HepG2 (cell line): ENCODE results near the gene ADSS1. TPM values are rescaled to one million over a fixed set of nuclear protein-coding genes. Genes with fewer than 3 reads are reported as not detected.

Experiments
- CENPT ChIP-seq: sonication (generic); formaldehyde crosslinking; IDR thresholded peaks from 2 replicates; pipeline ENCODE4 v1.8.0; 2022; ENCODE audit warnings: low read depth, mild to moderate bottlenecking, moderate library complexity, missing genetic modification reagents
- KDM6A ChIP-seq: IDR thresholded peaks from 2 replicates; pipeline ENCODE4 v1.6.1; 2016; ENCODE audit warnings: low read depth
- LRRFIP1 ChIP-seq: sonication (generic); formaldehyde crosslinking; conservative IDR thresholded peaks from 2 replicates; pipeline ENCODE4 v1.4.0; 2020; ENCODE audit warnings: missing genetic modification reagents
- MIER2 ChIP-seq: IDR thresholded peaks from 2 replicates; pipeline ENCODE4 v1.6.1; 2016; ENCODE audit warnings: missing biosample characterization, missing genetic modification reagents
- MXD4 ChIP-seq: IDR thresholded peaks from 2 replicates; pipeline ENCODE4 v1.6.1; 2016; ENCODE audit warnings: mild to moderate bottlenecking, missing biosample characterization, missing genetic modification reagents
- NONO ChIP-seq, 2 experiments: fragments of 450-650 bp in 1 of 2; sonication (generic) in 1 of 2; formaldehyde crosslinking in 1 of 2; IDR thresholded peaks in 1 of 2; conservative IDR thresholded peaks in 1 of 2; 2 replicates each; pipeline versions ENCODE4 v1.6.1 to v1.8.0; 2017 to 2022; ENCODE audit warnings: mild to moderate bottlenecking in 1 of 2, missing genetic modification reagents in 1 of 2, moderate library complexity in 1 of 2
- STAT6 ChIP-seq: sonication (generic); formaldehyde crosslinking; IDR thresholded peaks from 2 replicates; pipeline ENCODE4 v1.4.0; 2020; ENCODE audit warnings: missing genetic modification reagents, mild to moderate bottlenecking, borderline replicate concordance
- SUZ12 ChIP-seq: fragments of 150-350 bp; IDR thresholded peaks from 2 replicates; pipeline ENCODE4 v1.6.1; 2014; ENCODE audit warnings: low read depth, low read length
- THYN1 ChIP-seq: sonication (generic); formaldehyde crosslinking; IDR thresholded peaks from 2 replicates; pipeline ENCODE4 v1.8.1; 2023; ENCODE audit warnings: low read depth, mild to moderate bottlenecking, moderate library complexity, missing genetic modification reagents, borderline replicate concordance
- XRCC5 ChIP-seq: fragments of 200-400 bp; formaldehyde crosslinking; optimal IDR thresholded peaks from 2 replicates; pipeline ENCODE3; 2017; ENCODE audit warnings: mild to moderate bottlenecking, low read length
- ZMYM4 ChIP-seq: sonication (generic); formaldehyde crosslinking; IDR thresholded peaks from 2 replicates; pipeline ENCODE4 v1.8.1; 2023; ENCODE audit warnings: mild to moderate bottlenecking, missing genetic modification reagents
- ZNF451 ChIP-seq: sonication (generic); formaldehyde crosslinking; IDR thresholded peaks from 2 replicates; pipeline ENCODE4 v1.5.0; 2020; ENCODE audit warnings: mild to moderate bottlenecking, missing genetic modification reagents
- ZNF639 ChIP-seq: conservative IDR thresholded peaks from 2 replicates; pipeline ENCODE4 v1.6.1; 2018; ENCODE audit warnings: missing genetic modification reagents
- ZNF7 ChIP-seq: IDR thresholded peaks from 2 replicates; pipeline ENCODE4 v1.6.1; 2016; ENCODE audit warnings: missing biosample characterization, missing genetic modification reagents
- ZNF746 ChIP-seq: sonication (generic); formaldehyde crosslinking; IDR thresholded peaks from 2 replicates; pipeline ENCODE4 v1.8.0; 2022; ENCODE audit warnings: mild to moderate bottlenecking, missing genetic modification reagents
- ZNF773 ChIP-seq: sonication (generic); formaldehyde crosslinking; IDR thresholded peaks from 2 replicates; pipeline ENCODE4 v1.4.0; 2020; ENCODE audit warnings: missing genetic modification reagents, borderline replicate concordance
- ZNF776 ChIP-seq: sonication (generic); formaldehyde crosslinking; IDR thresholded peaks from 2 replicates; pipeline ENCODE4 v1.4.0; 2020; ENCODE audit warnings: mild to moderate bottlenecking, missing genetic modification reagents
- ZNF781 ChIP-seq: sonication (generic); formaldehyde crosslinking; IDR thresholded peaks from 2 replicates; pipeline ENCODE4 v1.5.1; 2020; ENCODE audit warnings: borderline replicate concordance, mild to moderate bottlenecking, missing genetic modification reagents; ENCODE audit errors: not compliant biosample characterization
- ZSCAN5A ChIP-seq: sonication (generic); formaldehyde crosslinking; IDR thresholded peaks from 2 replicates; pipeline ENCODE4 v1.8.0; 2022; ENCODE audit warnings: mild to moderate bottlenecking, missing genetic modification reagents, borderline replicate concordance
- polyA plus RNA-seq, 8 experiments: library from polyadenylated mRNA; depleted of rRNA in 3 of 8; stranded (reverse) in 7 of 8; unstranded in 1 of 8; fragments of >200 nt; fragmentation: Illumina TruSeq in 4 of 8; extraction: Trizol in 4 of 8; gene quantifications; 2 replicates each; pipeline versions ENCODE4 v1.2.1 to v1.2.3, GENCODE V29; 2011 to 2016; ENCODE audit warnings: low read depth in 4 of 8, missing spikeins in 1 of 8, mixed read lengths in 1 of 8; ENCODE audit not compliant: insufficient read depth in 1 of 8
- total RNA-seq, 5 experiments: library from RNA; depleted of rRNA; stranded (reverse); fragments of >200 nt; fragmentation: Illumina TruSeq; extraction: Trizol; gene quantifications; 2 replicates each; pipeline ENCODE4 v1.2.3, GENCODE V29; 2016; ENCODE audit warnings: low read depth in 1 of 5

Gene ADSS1
- total and polyA plus RNA-seq, 2 of the 13 experiments (the other 11 are each of a cell fraction or from before 2014, with no cell fraction given): 1.0 to 36.7 TPM

- TF ChIP-seq THYN1 (CRISPR knock-in tag): no peak
- TF ChIP-seq KDM6A (CRISPR knock-in tag): no peak
- no peak for TF ChIP-seq LRRFIP1 (CRISPR knock-in tag)
- no peak for TF ChIP-seq CENPT (CRISPR knock-in tag)
- TF ChIP-seq ZNF451 (CRISPR knock-in tag): 0 out of 2 replicates have a peak, but pooled peaks have one; percentile 37
- no peak for TF ChIP-seq ZNF7 (CRISPR knock-in tag)
- no peak for TF ChIP-seq NONO (IDR thresholded peaks at IDR 0.05)
- peak; percentile 28; the same call in 1 of the 2 replicates for TF ChIP-seq NONO (CRISPR knock-in tag; conservative IDR thresholded peaks at IDR 0.05)
- TF ChIP-seq ZNF746 (CRISPR knock-in tag): no peak; the same call in 1 of the 2 replicates
- peak; percentile 30; the same call in 1 of the 2 replicates for TF ChIP-seq ZSCAN5A
- no peak for TF ChIP-seq XRCC5
- TF ChIP-seq ZNF776 (CRISPR knock-in tag): no peak
- TF ChIP-seq MXD4 (CRISPR knock-in tag): peak; percentile 69; the same call in 1 of the 2 replicates
- 0 out of 2 replicates have a peak, but pooled peaks have one; percentile 20 for TF ChIP-seq SUZ12
- 0 out of 2 replicates have a peak, but pooled peaks have one; percentile 37 for TF ChIP-seq STAT6
- no peak for TF ChIP-seq MIER2 (CRISPR knock-in tag)
- no peak for TF ChIP-seq ZNF773 (CRISPR knock-in tag)
- TF ChIP-seq ZNF639 (CRISPR knock-in tag): no peak
- TF ChIP-seq ZMYM4: peak; percentile 30; the same call in 1 of the 2 replicates
- TF ChIP-seq ZNF781 (CRISPR knock-in tag): peak; percentile 66
Measured at GRCh38 chr14:104766863-104767633, 43.0 kb downstream of the ADSS1 start (continued).
